IgD-negative memory B cell (primary cell): ENCODE measurements around the gene HERPUD2. TPM values are rescaled to one million over a fixed set of nuclear protein-coding genes. Genes with fewer than 3 reads are reported as not detected.

Experiments
- H3K27ac Mint-ChIP-seq, 3 donors: one replicate each; pipeline ENCODE4 v1.8.0; 2020 to 2022; ENCODE audit warnings: mild to moderate bottlenecking in 3 of 3, mixed read lengths in 3 of 3, moderate library complexity in 1 of 3
- H3K27me3 Mint-ChIP-seq: one replicate; pipeline ENCODE4 v1.8.0; 2021; ENCODE audit warnings: mixed read lengths
- H3K36me3 Mint-ChIP-seq: one replicate; pipeline ENCODE4 v1.8.0; 2020; ENCODE audit warnings: mild to moderate bottlenecking, mixed read lengths
- H3K4me1 Mint-ChIP-seq, 3 donors: one replicate each; pipeline ENCODE4 v1.8.0; 2020 to 2022; ENCODE audit warnings: mixed read lengths in 3 of 3, mild to moderate bottlenecking in 1 of 3
- H3K4me3 Mint-ChIP-seq, 4 donors: one replicate each; pipeline ENCODE4 v1.8.0; 2020 to 2022; ENCODE audit warnings: mild to moderate bottlenecking in 4 of 4, mixed read lengths in 4 of 4, moderate library complexity in 3 of 4
- H3K9me3 Mint-ChIP-seq, 3 donors: one replicate each; pipeline ENCODE4 v1.8.0; 2020 to 2021; ENCODE audit warnings: mixed read lengths in 3 of 3, mild to moderate bottlenecking in 1 of 3
- polyA plus RNA-seq: library from polyadenylated mRNA; unstranded; fragments of 300-500 nt; fragmentation: Illumina TruSeq; gene quantifications from one replicate; pipeline ENCODE4 v1.2.3, GENCODE V29; 2021

Gene HERPUD2
- polyA plus RNA-seq, 1 donor from 2014 or later = 58.6 TPM

DNA sequence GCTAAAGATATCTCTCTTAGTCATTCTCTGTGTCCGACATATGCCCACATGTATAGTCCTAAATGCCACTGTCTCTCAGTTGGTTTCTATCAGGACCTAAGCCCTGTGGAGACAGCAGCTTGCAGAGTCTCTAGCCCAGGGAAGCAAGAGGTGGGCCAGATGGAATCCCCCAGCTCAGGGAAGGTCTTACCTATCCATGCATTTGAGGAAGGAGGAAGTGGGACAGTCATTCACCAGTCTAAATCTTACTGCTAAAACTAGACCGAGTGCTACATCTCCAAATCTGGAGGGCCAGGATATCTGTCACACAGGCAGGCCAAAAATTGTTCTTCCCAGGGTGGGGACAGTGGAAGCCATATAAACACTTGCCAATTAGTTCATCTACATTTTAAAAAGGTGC lies 26.4 kb upstream of the HERPUD2 start:
- Mint-ChIP-seq H3K4me3 (peak overlapping the region in 2 of 4 donors; percentile 11 to 28), H3K27ac (peak overlapping the region in 1 of 3 donors; percentile 34), H3K4me1 (peaks cover 24 to 47% (median 31%) of the 10 kb centered on the region in 3 donors), H3K36me3 (no peaks in the 10 kb centered on the region), H3K9me3 (no peaks in the 10 kb centered on the region), H3K27me3 (no peaks in the 10 kb centered on the region)

DNA sequence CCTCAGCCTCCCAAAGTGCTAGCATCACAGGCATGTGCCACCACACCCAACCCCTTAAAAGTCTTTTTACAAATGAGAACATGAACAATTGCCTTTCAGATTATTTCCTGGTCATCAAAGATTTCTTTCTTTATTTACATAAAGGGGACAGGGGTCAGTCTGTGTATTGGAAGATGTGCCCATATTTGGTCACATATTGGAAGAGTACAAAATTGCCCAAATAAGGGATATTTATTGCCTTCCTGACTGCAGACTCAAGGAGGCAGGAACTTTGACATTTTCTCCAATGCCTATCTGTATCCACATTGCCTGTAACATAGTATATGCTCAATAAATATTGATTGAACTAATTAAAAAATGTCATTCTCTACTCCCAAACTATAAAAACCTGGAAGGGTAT lies 25.9 kb upstream of the HERPUD2 start:
- H3K4me1 Mint-ChIP-seq = peaks cover 27 to 47% (median 28%) of the 10 kb centered on the region in 3 donors
- no peaks in the 10 kb centered on the region for H3K9me3 Mint-ChIP-seq
- peak overlapping the region in 1 of 3 donors; percentile 34 for H3K27ac Mint-ChIP-seq
- H3K36me3 Mint-ChIP-seq = no peaks in the 10 kb centered on the region
- H3K27me3 Mint-ChIP-seq = no peaks in the 10 kb centered on the region
- H3K4me3 Mint-ChIP-seq = no peak overlapping the region

DNA sequence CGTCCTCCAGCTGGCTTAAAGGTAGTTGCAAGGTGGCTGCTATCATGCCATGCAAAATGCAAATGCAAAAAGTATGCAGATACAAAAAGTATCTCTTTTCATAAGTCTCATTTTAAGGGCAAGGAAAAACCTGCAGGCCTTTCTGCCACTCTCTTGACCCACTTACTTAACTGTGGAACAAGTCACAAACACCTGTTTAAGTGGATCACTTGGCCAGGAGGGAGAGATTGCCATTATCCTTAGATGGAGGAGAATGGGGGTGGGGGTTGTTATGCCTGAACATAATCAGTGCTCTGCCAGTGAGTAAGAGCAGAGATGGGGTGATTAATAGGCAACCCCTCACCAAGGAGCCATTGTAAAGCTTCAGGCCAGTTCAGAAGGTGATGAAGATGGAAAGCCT lies 25.1 kb upstream of the HERPUD2 start:
- H3K27me3 Mint-ChIP-seq = no peaks in the 10 kb centered on the region

DNA sequence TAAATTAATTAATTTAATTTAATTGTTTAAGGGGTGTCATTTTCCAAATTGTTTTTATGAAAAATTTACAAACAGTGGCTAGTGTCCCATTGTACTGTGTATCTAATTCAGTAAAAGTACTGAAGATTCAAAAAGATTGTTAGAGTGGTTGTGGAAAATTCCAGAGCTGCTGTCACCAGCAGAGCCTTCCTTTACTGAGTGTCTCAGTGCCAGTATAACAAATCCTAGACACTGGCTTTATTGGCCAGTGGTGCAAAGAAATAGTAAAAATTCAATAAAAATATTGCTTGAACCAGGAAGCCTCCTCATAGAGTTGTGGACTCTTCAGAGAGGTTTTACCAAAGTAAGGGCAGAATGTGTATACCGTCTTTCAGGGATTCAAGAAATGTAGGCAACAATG lies 23.1 kb upstream of the HERPUD2 start:
- Mint-ChIP-seq H3K4me3 (no peak overlapping the region), H3K36me3 (no peaks in the 10 kb centered on the region), H3K27me3 (no peaks in the 10 kb centered on the region), H3K4me1 (peaks cover 17 to 38% (median 28%) of the 10 kb centered on the region in 3 donors), H3K9me3 (no peaks in the 10 kb centered on the region), H3K27ac (no peak overlapping the region)

More for the DNA sequence above, 25.1 kb upstream of the HERPUD2 start:
- Mint-ChIP-seq H3K4me1 (peaks cover 24 to 47% (median 24%) of the 10 kb centered on the region in 3 donors), H3K27ac (no peak overlapping the region), H3K36me3 (no peaks in the 10 kb centered on the region), H3K9me3 (no peaks in the 10 kb centered on the region), H3K4me3 (no peak overlapping the region)

DNA sequence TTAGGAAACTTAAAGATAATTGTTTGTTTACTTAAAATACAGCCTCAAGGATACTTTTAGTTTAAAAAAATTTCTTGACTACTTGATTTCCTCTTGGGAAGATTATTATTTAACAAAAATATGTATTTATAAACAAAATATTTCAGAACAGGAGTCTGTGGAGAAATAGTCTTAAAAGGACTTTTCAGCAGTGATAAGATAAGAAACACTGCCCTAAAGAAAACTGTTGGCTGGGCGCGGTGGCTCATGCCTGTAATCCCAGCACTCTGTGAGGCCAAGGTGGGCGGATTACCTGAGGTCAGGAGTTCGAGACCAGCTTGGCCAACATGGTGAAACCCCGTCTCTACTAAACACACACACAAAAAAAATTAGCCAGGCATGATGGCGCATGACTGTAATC lies 22.6 kb upstream of the HERPUD2 start:
- H3K4me1 Mint-ChIP-seq = peaks cover 14 to 33% (median 28%) of the 10 kb centered on the region in 3 donors
- no peaks in the 10 kb centered on the region for H3K36me3 Mint-ChIP-seq
- H3K4me3 Mint-ChIP-seq = no peak overlapping the region
- H3K27me3 Mint-ChIP-seq = no peaks in the 10 kb centered on the region
- H3K9me3 Mint-ChIP-seq = no peaks in the 10 kb centered on the region
- no peak overlapping the region for H3K27ac Mint-ChIP-seq

DNA sequence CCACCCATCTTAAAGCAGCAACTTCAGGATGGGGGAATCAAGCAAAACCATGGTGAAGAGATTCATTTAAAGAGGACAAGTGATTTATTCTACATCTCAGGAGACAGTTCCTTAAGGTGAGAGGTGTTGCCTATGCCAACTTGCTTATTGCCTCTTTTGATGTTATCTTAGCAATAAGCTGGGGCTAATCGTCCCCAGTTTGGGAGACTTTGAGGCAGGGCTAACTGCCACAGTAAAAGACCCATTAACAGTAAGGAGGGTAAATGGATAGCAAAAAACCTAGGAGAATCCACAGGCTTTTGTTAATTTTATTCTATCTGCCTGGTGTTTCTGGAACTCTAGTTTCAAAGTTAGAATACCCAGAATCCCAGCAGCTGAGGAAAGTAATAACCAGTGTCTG lies 22.1 kb upstream of the HERPUD2 start:
- Mint-ChIP-seq H3K9me3 (no peaks in the 10 kb centered on the region), H3K36me3 (no peaks in the 10 kb centered on the region), H3K4me1 (peaks cover 9 to 29% (median 23%) of the 10 kb centered on the region in 3 donors), H3K27me3 (no peaks in the 10 kb centered on the region), H3K4me3 (no peak overlapping the region), H3K27ac (no peak overlapping the region)

DNA sequence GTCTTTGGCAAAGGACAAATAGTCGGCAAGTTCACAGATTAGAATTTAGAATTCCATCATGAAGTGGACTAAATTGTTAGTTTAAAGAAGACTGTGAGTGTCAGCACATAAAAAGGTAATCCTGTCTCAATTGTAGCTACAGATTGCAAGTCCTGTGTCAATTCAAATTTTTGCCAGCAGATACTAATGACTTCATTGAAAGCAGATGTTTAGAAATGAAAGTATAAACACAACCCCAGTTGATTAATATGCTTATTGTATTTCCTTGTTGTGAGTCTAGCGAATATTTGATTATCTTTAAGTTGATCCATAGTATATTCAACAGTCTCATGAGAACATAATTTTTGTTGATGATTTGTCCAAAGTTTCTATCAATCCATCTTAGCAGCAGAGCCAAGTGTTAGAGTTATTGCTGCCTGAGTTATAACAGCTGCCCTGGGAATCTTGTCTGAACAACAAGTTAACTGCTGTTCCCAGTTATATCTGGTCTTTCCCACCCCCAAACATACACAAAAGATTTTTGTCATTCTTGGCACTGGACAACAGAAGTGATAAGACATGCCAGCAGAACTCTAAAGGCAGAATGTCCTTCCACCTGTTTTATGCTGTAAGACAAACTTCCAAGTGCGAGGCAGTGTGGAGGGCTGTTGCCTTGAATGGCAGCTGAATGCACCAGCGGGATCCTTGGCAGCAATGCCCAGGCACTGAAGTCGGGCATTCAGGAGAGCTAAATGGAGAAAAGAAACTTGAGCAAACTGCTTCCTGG lies 21.3 kb upstream of the HERPUD2 start:
- H3K27ac Mint-ChIP-seq = no peak overlapping the region
- H3K4me3 Mint-ChIP-seq = no peak overlapping the region
- H3K27me3 Mint-ChIP-seq = no peaks in the 10 kb centered on the region
- H3K9me3 Mint-ChIP-seq = no peaks in the 10 kb centered on the region
- H3K4me1 Mint-ChIP-seq = peaks cover 2 to 21% (median 18%) of the 10 kb centered on the region in 3 donors
- no peaks in the 10 kb centered on the region for H3K36me3 Mint-ChIP-seq

DNA sequence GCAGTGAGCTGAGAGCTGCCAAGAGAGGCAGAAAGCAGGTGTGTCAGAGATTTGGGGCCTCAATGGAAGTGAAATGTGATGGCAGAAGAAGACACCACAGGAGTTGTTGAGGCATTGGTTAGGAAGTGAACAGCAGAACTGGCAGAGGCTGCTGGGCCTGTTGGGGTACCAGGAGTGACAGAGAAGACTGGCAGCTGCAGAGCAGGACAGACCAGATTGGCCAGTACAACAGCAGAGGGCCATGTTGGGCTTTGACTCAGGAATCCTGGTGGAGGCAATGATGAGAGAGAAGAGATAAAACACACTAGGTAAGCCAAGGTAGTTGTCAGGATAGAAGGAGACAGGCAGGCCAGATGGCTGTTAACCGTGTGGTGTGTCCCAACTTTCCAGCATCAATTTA lies 19.9 kb upstream of the HERPUD2 start:
- Mint-ChIP-seq H3K4me1 (peaks cover 2 to 20% (median 16%) of the 10 kb centered on the region in 3 donors), H3K4me3 (peak overlapping the region in 1 of 4 donors; percentile 69), H3K36me3 (peaks cover 1% of the 10 kb centered on the region), H3K27ac (no peak overlapping the region), H3K9me3 (no peaks in the 10 kb centered on the region), H3K27me3 (no peaks in the 10 kb centered on the region)

DNA sequence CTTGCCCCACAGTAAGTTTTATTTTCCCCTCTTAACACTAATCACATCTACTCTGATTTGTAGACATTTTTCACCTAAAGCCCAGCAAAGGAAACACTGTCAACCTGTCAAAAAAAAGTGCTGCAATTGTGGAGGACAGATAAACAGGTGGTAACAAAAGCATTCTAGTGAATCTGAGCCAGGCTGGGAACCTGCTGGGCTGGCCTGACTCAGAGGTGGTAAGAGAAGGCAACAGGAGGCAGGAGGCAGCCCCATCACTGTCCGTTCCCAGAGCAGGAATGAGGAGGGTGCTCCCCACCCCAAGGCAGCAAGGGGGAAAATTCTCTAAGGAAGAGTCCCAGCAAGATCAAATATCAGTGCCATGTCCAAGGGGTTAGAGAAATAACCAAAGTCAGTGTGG lies 19.5 kb upstream of the HERPUD2 start:
- Mint-ChIP-seq H3K36me3 (peaks cover 1% of the 10 kb centered on the region), H3K9me3 (no peaks in the 10 kb centered on the region), H3K27me3 (no peaks in the 10 kb centered on the region), H3K27ac (peak overlapping the region in 1 of 3 donors; percentile 36), H3K4me1 (peaks cover 5 to 24% (median 19%) of the 10 kb centered on the region in 3 donors), H3K4me3 (peak overlapping the region in 1 of 4 donors; percentile 19)

DNA sequence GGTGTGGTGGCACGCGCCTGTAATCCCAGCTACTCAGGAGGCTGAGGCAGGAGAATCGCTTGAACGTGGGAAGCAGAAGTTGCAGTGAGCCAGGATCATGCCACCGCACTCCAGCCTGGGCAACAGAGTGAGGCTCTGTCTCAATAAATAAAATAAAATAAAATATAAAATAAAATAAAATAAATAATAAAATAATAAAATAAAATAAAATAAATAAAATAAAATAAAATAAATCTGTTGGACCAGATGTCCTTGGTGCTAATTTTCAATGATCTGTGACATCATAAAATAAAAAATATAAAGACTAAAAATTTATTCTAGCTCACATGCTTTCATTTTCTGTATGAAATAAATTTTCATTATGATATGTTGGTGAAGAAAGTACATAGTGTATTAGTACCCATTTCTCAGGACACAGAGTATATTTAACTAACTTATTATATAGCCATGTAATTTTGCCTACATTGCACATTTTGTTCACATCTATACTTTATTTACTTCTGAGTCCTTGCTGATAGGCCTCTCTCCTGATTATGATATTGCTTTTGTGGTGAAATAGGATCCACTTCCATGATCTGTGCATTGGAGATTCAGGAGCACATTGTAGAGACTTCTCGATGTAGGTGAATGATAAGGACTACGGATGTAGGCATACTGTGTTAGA lies 17.8 kb upstream of the HERPUD2 start:
- Mint-ChIP-seq H3K27ac (no peak overlapping the region), H3K27me3 (no peaks in the 10 kb centered on the region), H3K4me1 (peaks cover 5 to 24% (median 21%) of the 10 kb centered on the region in 3 donors), H3K36me3 (peaks cover 1% of the 10 kb centered on the region), H3K9me3 (no peaks in the 10 kb centered on the region), H3K4me3 (no peak overlapping the region)

DNA sequence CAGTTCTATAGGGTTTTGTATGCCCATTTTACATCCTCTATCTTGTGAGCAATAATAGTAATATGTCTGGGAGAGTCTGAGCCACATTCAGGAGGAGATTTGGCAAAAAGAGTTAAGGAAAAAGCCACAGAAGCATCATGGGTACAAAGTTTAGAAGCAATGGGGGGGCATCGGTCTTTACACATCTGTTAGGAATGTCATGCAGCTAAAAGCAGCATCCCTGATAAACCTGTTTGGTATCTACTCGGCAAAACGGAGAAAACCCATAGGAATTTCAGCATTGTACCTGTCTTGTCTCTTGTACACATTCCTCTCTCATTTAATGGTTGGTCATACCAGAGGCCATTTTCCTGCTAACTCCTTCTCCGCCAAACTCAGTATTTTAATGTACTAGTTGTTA lies 12.5 kb upstream of the HERPUD2 start:
- H3K4me1 Mint-ChIP-seq = peaks cover 3 to 8% (median 5%) of the 10 kb centered on the region in 3 donors
- H3K9me3 Mint-ChIP-seq = no peaks in the 10 kb centered on the region
- H3K4me3 Mint-ChIP-seq = no peak overlapping the region
- H3K27me3 Mint-ChIP-seq = no peaks in the 10 kb centered on the region
- peaks cover 1% of the 10 kb centered on the region for H3K36me3 Mint-ChIP-seq
- H3K27ac Mint-ChIP-seq = no peak overlapping the region

DNA sequence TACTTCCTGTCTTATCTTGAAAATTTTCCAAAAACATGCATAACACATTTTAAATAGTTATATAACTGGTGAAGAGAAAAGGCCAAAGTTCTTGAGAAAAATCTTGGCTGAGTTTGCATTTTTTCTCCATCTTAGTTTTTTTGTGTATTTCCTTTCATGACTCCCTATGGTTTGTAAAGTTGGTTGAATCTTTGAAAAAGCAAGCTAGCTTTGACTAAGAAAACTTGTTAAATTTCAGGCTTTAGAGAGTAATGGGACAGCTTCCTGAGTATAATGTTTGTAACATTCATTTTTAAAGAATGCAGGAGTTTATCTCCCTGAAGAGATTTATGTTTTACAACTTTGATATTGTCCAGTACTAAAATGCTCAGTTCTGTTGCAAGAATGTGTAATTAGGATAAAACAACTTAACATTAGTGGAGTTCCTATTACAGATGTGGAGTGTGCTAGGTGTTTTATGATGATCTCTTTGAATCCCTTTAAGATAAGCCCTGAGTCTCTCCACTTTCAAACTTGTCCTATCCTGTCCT lies 11.1 kb upstream of the HERPUD2 start:
- Mint-ChIP-seq H3K9me3 (no peaks in the 10 kb centered on the region), H3K36me3 (peaks cover 1% of the 10 kb centered on the region), H3K27ac (no peak overlapping the region), H3K4me1 (peaks cover 3 to 8% (median 5%) of the 10 kb centered on the region in 3 donors), H3K4me3 (no peak overlapping the region), H3K27me3 (no peaks in the 10 kb centered on the region)

DNA sequence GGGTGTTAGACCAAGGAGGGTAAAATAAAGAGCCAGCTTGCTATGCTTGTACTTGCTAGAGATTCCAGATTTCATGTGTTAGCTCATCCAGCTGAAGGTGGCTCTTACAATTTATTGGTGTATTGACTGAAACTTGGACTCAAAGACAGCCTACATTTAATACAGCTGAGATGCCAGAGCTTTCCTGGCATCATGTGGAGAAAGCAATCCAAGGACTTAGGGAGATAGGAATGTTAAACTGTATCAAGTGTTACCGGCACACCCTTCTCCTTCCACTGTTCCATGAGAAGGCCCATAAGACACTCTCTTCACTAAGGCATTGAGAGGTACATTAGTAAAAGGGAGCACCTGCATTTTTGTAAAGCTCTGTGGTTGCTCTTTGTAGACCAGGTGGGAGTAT lies 9.3 kb upstream of the HERPUD2 start:
- Mint-ChIP-seq H3K9me3 (no peaks in the 10 kb centered on the region), H3K27ac (no peak overlapping the region), H3K27me3 (no peaks in the 10 kb centered on the region), H3K4me3 (no peak overlapping the region), H3K36me3 (no peaks in the 10 kb centered on the region), H3K4me1 (peaks cover 0 to under 1% (median 0%) of the 10 kb centered on the region in 3 donors)

DNA sequence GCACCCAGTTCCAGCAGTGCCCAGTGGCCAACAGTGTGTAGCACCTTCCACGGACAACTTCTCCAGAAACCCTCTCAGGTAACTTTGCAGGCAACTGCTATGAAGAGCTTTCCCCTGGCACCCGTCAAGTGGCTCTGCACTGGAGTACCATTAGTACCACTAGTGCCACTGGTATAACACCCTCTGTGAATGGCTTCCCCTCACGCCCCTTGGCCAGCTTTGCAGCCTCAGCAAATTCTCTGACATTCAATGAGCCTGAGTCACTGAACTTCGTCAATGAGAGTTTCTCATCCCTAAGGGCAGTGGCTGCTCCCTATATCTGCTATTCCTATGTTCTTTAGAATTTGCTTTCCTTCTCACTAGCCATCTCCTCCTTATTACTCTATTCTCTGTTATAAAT lies 7.6 kb upstream of the HERPUD2 start:
- Mint-ChIP-seq H3K27ac (no peak overlapping the region), H3K4me1 (no peaks in the 10 kb centered on the region), H3K36me3 (no peaks in the 10 kb centered on the region), H3K27me3 (no peaks in the 10 kb centered on the region), H3K4me3 (no peak overlapping the region), H3K9me3 (no peaks in the 10 kb centered on the region)

DNA sequence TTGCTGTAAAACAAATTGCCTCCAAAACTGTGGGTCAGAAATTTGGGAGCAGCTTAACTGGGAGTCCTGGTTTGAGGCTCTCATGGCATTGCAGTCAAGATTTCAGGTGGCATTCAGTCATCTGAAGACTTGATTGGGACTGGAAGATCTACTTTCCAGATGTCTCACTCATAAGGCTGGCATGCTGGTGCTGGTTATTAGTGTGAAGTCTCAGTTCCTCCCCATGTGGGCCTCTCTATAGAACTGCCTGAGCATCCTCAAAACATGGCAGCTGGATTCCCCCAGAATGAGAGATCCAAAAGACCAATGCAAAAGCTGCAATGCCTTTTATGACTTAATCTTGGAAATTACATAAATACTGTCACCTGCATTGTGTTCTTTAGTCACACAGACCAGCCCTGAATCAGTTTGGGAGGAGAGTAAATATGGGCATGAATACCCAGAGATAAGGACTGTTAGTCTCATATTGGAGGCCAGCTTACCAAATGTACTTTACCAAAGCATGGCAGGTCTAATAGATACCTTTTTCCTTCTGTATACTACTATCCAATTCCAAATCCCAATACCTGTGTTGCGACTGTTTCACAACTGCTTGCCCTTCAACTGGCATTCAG lies 6.5 kb upstream of the HERPUD2 start:
- Mint-ChIP-seq H3K36me3 (no peaks in the 10 kb centered on the region), H3K27me3 (no peaks in the 10 kb centered on the region), H3K27ac (peak overlapping the region in 1 of 3 donors; percentile 5), H3K9me3 (no peaks in the 10 kb centered on the region), H3K4me1 (peaks cover 0 to 7% (median 0%) of the 10 kb centered on the region in 3 donors), H3K4me3 (no peak overlapping the region)
